ENCODE measurements around the gene MAP4K5. TPM values are rescaled to one million over a fixed set of nuclear protein-coding genes. Genes with fewer than 3 reads are reported as not detected.

The MAP4K5 gene
- total RNA-seq, 1 experiment from 2014 or later = 39.1 TPM

- peak; percentile 4 for DNase-seq (ENCODE audit: low read depth, low spot score)
- RAD21 ChIA-PET (ENCODE audit: low non-redundant PET in 1 of 2, low total read pairs in 2 of 2, uncharacterized antibody in 2 of 2, unreplicated experiment in 2 of 2) = no interaction called here
Measured at GRCh38 chr14:50399251-50400032, 132.9 kb downstream of the MAP4K5 start.

More at GRCh38 chr14:50399251-50400032, 132.9 kb downstream of the MAP4K5 start:
- H3K4me3 ChIP-seq (replicated peaks in 1 of 2; ENCODE audit: low read depth in 1 of 2, low read length in 2 of 2) = no peak overlapping the region
- H3K36me3 ChIP-seq (ENCODE audit: control insufficient read depth in 1 of 2, insufficient read depth in 2 of 2, low read length in 2 of 2) = no peaks in the 10 kb centered on the region
- no TSS peak for BruUV-seq (replicated peaks)
- no peaks in the 10 kb centered on the region for H3K9me2 ChIP-seq (ENCODE audit: insufficient read depth)
- H3K79me2 ChIP-seq (ENCODE audit: insufficient read depth, low read length) = no peaks in the 10 kb centered on the region
- H2AFZ ChIP-seq (ENCODE audit: low read depth, low read length, poor library complexity, severe bottlenecking) = no peak overlapping the region
- POLR2A ChIA-PET = no interaction called here
- CTCF ChIA-PET = interaction anchor here (1.0 kb wide), 1 partner anchor 81 kb away, joined by 3 read pairs; no protein-coding TSS in a partner anchor
- H3K9me3 ChIP-seq (ENCODE audit: control insufficient read depth in 1 of 2, insufficient read depth in 1 of 2, low read depth in 1 of 2, low read length in 2 of 2) = no peaks in the 10 kb centered on the region
- TF ChIP-seq ZFX (IDR thresholded peaks at IDR 0.05) = no peak
- no peak for TF ChIP-seq POLR2A (IDR thresholded peaks at IDR 0.05; ENCODE audit: borderline replicate concordance, extremely low read depth, insufficient read depth, insufficient read length)
- no peak for TF ChIP-seq POLR2AphosphoS5 (IDR thresholded peaks at IDR 0.05; ENCODE audit: low read depth, low read length)
- no peak for TF ChIP-seq CBX3 (IDR thresholded peaks at IDR 0.05; ENCODE audit: low read depth)
- no peak for TF ChIP-seq RAD21 (IDR thresholded peaks at IDR 0.05; ENCODE audit: low read depth)
- TF ChIP-seq EZH2 (IDR thresholded peaks at IDR 0.05) = no peak
- TF ChIP-seq, protein P1, sequence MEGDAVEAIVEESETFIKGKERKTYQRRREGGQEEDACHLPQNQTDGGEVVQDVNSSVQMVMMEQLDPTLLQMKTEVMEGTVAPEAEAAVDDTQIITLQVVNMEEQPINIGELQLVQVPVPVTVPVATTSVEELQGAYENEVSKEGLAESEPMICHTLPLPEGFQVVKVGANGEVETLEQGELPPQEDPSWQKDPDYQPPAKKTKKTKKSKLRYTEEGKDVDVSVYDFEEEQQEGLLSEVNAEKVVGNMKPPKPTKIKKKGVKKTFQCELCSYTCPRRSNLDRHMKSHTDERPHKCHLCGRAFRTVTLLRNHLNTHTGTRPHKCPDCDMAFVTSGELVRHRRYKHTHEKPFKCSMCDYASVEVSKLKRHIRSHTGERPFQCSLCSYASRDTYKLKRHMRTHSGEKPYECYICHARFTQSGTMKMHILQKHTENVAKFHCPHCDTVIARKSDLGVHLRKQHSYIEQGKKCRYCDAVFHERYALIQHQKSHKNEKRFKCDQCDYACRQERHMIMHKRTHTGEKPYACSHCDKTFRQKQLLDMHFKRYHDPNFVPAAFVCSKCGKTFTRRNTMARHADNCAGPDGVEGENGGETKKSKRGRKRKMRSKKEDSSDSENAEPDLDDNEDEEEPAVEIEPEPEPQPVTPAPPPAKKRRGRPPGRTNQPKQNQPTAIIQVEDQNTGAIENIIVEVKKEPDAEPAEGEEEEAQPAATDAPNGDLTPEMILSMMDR (IDR thresholded peaks at IDR 0.05 in 2 of 3, conservative IDR thresholded peaks at IDR 0.05 in 1 of 3; ENCODE audit: borderline replicate concordance in 1 of 3, insufficient read depth in 1 of 3, low read depth in 2 of 3, low read length in 2 of 3) = no peak
- no peak for TF ChIP-seq ZNF274 (IDR thresholded peaks at IDR 0.05; ENCODE audit: low read depth, low read length)
- no peak for TF ChIP-seq SIN3A (IDR thresholded peaks at IDR 0.05; ENCODE audit: low read depth)
- no peak for TF ChIP-seq EGR1 (IDR thresholded peaks at IDR 0.05; ENCODE audit: low read depth)
- H3K4me2 ChIP-seq (ENCODE audit: low read length) = no peak overlapping the region
- no peak for ATAC-seq
- H3K9ac ChIP-seq (ENCODE audit: low read length) = no peak overlapping the region
- intact Hi-C loops (cut with micrococcal nuclease) = loop anchor here (5.0 kb wide), 1 partner anchor 77 kb away; no protein-coding TSS in a partner anchor
- H3K27me3 ChIP-seq (ENCODE audit: insufficient read depth, low read length) = no peaks in the 10 kb centered on the region
- H4K20me1 ChIP-seq (ENCODE audit: insufficient read depth) = no peaks in the 10 kb centered on the region
- H3K4me1 ChIP-seq (ENCODE audit: control insufficient read depth in 1 of 2, insufficient read depth in 2 of 2, low read length in 2 of 2) = peaks cover 10 to 30% of the 10 kb centered on the region in 2 experiments
- H3K27ac ChIP-seq (ENCODE audit: low read depth, low read length) = no peak overlapping the region
